H1 (cell line): ENCODE results near the gene APOL3. TPM values are rescaled to one million over a fixed set of nuclear protein-coding genes. Genes with fewer than 3 reads are reported as not detected.

ENCODE experiments used
- CTCF ChIP-seq, 3 experiments: IDR thresholded peaks; 1 replicate in 2 of 3; 2 replicates in 1 of 3; pipeline versions ENCODE4 v1.5.1 to v1.6.1; 2011; ENCODE audit warnings: low read length in 3 of 3, mild to moderate bottlenecking in 3 of 3, inconsistent platforms in 2 of 3, low read depth in 1 of 3, moderate library complexity in 1 of 3; ENCODE audit not compliant: insufficient read depth in 1 of 3; ENCODE audit errors: control extremely low read depth in 1 of 3
- GABPA ChIP-seq: IDR thresholded peaks from 2 replicates; pipeline ENCODE4 v1.6.1; 2011; ENCODE audit warnings: mild to moderate bottlenecking, low read length, moderate library complexity, borderline replicate concordance; ENCODE audit not compliant: insufficient read depth
- NRF1 ChIP-seq: IDR thresholded peaks from 2 replicates; pipeline ENCODE4 v1.6.1; 2011; ENCODE audit warnings: mild to moderate bottlenecking, low read depth, low read length, improper control_type of control experiment
- RXRA ChIP-seq: IDR thresholded peaks from 2 replicates; pipeline ENCODE4 v1.6.1; 2011; ENCODE audit warnings: low read depth, mild to moderate bottlenecking, low read length, moderate library complexity; ENCODE audit not compliant: insufficient read depth
- SP1 ChIP-seq: IDR thresholded peaks from 2 replicates; pipeline ENCODE4 v1.6.1; 2011; ENCODE audit warnings: low read depth, low read length
- TCF12 ChIP-seq: IDR thresholded peaks from 2 replicates; pipeline ENCODE4 v1.6.1; 2011; ENCODE audit warnings: low read depth, mild to moderate bottlenecking, low read length
- USF2 ChIP-seq: IDR thresholded peaks from 2 replicates; pipeline ENCODE4 v1.6.1; 2011; ENCODE audit warnings: low read length, improper control_type of control experiment
- polyA plus RNA-seq, 7 experiments: library from polyadenylated mRNA; depleted of rRNA in 3 of 7; stranded (reverse) in 5 of 7; unstranded in 2 of 7; fragments of >200 nt in 5 of 7; fragments of 200-250 nt in 2 of 7; gene quantifications; 1 replicate in 5 of 7; 2 replicates in 1 of 7; 4 replicates in 1 of 7; pipeline versions ENCODE4 v1.2.1 to v1.2.3, GENCODE V29; 2011 to 2013; ENCODE audit warnings: missing spikeins in 2 of 7, mixed read lengths in 2 of 7
- total RNA-seq: library from RNA; stranded (reverse); fragmentation: NEBNext Ultra II Directional; extraction: Animal tissue kit (Norgen Biotek cat#: 25700); gene quantifications from 2 replicates; pipeline ENCODE4 v1.2.1, GENCODE V29; 2021

Gene APOL3
- total and polyA plus RNA-seq, 2 of the 8 experiments (the other 6 are each of a cell fraction or from before 2014, with no cell fraction given): 0.12 TPM; not detected in 1

- no peak for TF ChIP-seq TCF12
- no peak for TF ChIP-seq CTCF (IDR thresholded peaks at IDR 0.05; ENCODE audit: control extremely low read depth in 1 of 3, insufficient read depth in 1 of 3, low read depth in 1 of 3, low read length in 3 of 3)
- TF ChIP-seq GABPA: no peak
- TF ChIP-seq SP1: no peak
- no peak for TF ChIP-seq NRF1
- no peak for TF ChIP-seq USF2
- TF ChIP-seq RXRA: no peak
Observed at GRCh38 chr22:36180928-36181327, 20.4 kb upstream of the APOL3 start (continued).
